ENCODE results near the gene MN1. TPM values are rescaled to one million over a fixed set of nuclear protein-coding genes. Genes with fewer than 3 reads are reported as not detected.
"Not testable (repeated sequence)": the region's sequence is repeated elsewhere in the genome, so short reads cannot be mapped to it uniquely, and the experiment has no call there.

The MN1 gene
- total RNA-seq, 2 donors from 2014 or later: 0.40 to 0.42 TPM

GRCh38 chr22:27751277-27752070 is 50.1 kb downstream of the MN1 start:
- H3K9me3 ChIP-seq (ENCODE audit: control insufficient read depth, low read length, poor library complexity, severe bottlenecking): no peaks in the 10 kb centered on the region
- DNase-seq (no peak), ATAC-seq (no peak)
- Mint-ChIP-seq H3K27me3 (peaks cover 55% of the 10 kb centered on the region), H3K27ac (no peak overlapping the region), H3K4me3 (no peak overlapping the region), H3K4me1 (peaks cover 3% of the 10 kb centered on the region), H3K36me3 (ENCODE audit: low read depth) (no peaks in the 10 kb centered on the region)

- Mint-ChIP-seq H3K36me3 (ENCODE audit: low read depth) (no peaks in the 10 kb centered on the region), H3K4me1 (peaks cover 3% of the 10 kb centered on the region), H3K4me3 (no peak overlapping the region), H3K27me3 (peaks cover 55% of the 10 kb centered on the region), H3K27ac (peak overlapping the region; percentile 53)
- no peaks in the 10 kb centered on the region for H3K9me3 ChIP-seq (ENCODE audit: control insufficient read depth, low read length, poor library complexity, severe bottlenecking)
- ATAC-seq (no peak), DNase-seq (no peak)
These were observed 50.8 kb downstream of the MN1 start for GRCh38 chr22:27750584-27751265.

- Mint-ChIP-seq H3K27ac (peak overlapping the region; percentile 53), H3K27me3 (peaks cover 49% of the 10 kb centered on the region), H3K4me1 (peaks cover 3% of the 10 kb centered on the region), H3K36me3 (ENCODE audit: low read depth) (no peaks in the 10 kb centered on the region), H3K4me3 (no peak overlapping the region)
- DNase-seq (no peak), ATAC-seq (no peak)
- no peaks in the 10 kb centered on the region for H3K9me3 ChIP-seq (ENCODE audit: control insufficient read depth, low read length, poor library complexity, severe bottlenecking)
These were observed 51.8 kb downstream of the MN1 start for GRCh38 chr22:27749597-27750225.

DNA sequence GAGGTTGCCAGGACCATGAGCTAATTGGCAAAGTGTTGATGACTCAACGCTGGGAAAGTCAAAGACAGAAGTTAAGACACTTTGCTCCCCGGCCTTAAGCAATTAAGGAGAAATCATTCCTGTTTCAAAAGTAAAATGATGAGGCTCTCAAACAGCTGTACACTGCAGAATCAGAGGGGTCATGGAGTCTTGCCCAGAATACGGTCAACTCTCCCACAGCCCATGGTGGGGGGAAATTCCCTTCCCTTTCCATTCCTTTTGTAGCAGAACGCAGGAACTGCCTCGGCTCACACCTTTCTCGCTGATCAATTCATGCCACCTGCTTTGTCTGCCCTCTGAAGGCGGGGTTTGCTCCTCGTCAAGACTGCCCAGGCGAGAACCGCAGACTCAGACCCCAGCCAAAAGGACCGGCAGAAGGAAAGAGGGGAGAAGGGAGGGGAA is 52.8 kb downstream of the MN1 start:
- Mint-ChIP-seq H3K4me3 (no peak overlapping the region), H3K4me1 (peaks cover 3% of the 10 kb centered on the region), H3K36me3 (ENCODE audit: low read depth) (no peaks in the 10 kb centered on the region), H3K27me3 (peaks cover 53% of the 10 kb centered on the region), H3K27ac (no peak overlapping the region)
- DNase-seq (no peak), ATAC-seq (no peak)
- H3K9me3 ChIP-seq (ENCODE audit: control insufficient read depth, low read length, poor library complexity, severe bottlenecking): no peaks in the 10 kb centered on the region

DNA sequence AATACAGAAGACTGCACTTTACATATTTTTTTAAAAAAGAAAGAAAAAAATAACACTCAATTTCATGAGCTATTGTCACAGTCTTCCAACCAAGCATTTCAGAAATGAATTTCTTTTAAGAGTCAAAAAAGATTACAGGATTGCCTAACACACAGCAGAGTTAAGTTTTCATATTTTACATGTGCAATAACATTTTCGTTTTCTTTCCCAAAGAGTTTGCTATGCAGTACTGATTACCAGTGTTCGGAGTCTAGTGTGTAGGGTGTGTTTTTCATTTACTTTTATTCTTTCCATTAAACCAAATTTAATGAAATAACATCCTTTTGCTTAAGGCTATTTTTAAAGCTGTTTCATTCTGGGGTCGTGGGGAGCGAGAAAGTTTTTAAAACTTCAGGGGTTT is 53.2 kb downstream of the MN1 start:
- H3K27ac Mint-ChIP-seq: no peak overlapping the region
- peaks cover 58% of the 10 kb centered on the region for H3K27me3 Mint-ChIP-seq
- H3K4me3 Mint-ChIP-seq: no peak overlapping the region
- H3K36me3 Mint-ChIP-seq (ENCODE audit: low read depth): peaks cover 2% of the 10 kb centered on the region
- DNase-seq (no peak), ATAC-seq (no peak)
- no peaks in the 10 kb centered on the region for H3K9me3 ChIP-seq (ENCODE audit: control insufficient read depth, low read length, poor library complexity, severe bottlenecking)
- peaks cover 3% of the 10 kb centered on the region for H3K4me1 Mint-ChIP-seq

DNA sequence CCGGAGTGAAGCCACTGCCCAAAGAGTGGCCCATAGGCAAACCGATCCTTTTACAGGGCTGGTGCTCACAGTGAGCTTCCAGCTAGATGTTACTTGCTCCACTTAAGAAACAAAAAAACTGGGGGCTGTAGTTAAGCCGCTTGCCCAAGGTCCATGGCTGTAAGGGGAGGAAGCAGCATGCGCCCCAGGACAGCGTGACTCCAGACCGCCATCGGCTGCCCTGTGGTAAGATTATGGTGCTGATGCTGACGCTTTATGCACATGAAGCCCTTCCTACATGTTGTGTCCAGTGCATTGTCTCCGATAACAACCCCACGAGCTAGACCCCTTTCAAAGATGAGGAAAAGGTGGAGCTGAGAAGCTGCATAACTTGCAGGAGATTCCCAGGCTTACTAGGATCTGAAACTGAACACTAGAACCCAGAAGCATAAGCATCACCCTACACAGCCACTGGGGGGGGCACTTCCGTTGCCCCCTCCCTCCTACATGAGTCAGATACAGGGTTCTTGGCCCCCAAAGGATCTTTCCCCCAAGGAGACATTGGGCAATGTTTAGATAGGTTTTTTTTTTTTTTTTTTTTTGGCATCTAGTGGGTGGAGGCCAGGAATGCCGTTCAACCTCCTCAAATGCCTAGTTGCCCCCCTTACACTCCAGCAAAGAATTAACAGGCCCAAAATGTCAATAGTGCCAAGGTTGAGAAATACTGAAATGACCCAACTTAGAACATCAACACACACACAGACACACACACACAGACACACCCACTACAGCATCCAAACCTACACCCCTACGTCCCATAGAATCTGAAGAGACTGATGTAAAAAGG is 53.9 kb downstream of the MN1 start:
- peaks cover 59% of the 10 kb centered on the region for H3K27me3 Mint-ChIP-seq
- no peak overlapping the region for H3K4me3 Mint-ChIP-seq
- peaks cover 3% of the 10 kb centered on the region for H3K4me1 Mint-ChIP-seq
- ATAC-seq: no peak
- H3K9me3 ChIP-seq (ENCODE audit: control insufficient read depth, low read length, poor library complexity, severe bottlenecking): no peaks in the 10 kb centered on the region
- H3K36me3 Mint-ChIP-seq (ENCODE audit: low read depth): peaks cover 5% of the 10 kb centered on the region
- DNase-seq: no peak
- no peak overlapping the region for H3K27ac Mint-ChIP-seq

DNA sequence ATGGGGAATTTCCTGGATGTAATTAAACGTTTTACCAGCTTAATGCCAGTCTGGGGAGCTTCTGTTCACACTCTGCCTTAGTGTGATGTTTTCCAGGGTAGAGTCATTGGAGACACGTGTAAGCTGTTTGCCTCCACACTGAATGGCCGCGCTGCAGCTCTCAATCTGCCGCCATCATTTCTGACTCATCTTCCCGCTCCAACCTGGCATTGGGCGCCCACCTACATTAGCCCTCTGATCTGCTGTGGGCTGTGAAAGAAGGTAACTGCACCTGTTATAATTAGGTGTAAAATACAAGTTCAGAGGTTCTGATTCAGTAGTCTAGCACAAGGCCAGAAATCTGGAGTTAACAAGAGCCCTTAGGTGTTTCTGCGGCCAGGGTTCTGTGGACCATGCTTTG is 54.6 kb downstream of the MN1 start:
- peaks cover 59% of the 10 kb centered on the region for H3K27me3 Mint-ChIP-seq
- H3K4me1 Mint-ChIP-seq: peaks cover 3% of the 10 kb centered on the region
- H3K9me3 ChIP-seq (ENCODE audit: control insufficient read depth, low read length, poor library complexity, severe bottlenecking): no peaks in the 10 kb centered on the region
- no peak for ATAC-seq
- H3K4me3 Mint-ChIP-seq: no peak overlapping the region
- no peak for DNase-seq
- no peak overlapping the region for H3K27ac Mint-ChIP-seq
- peaks cover 5% of the 10 kb centered on the region for H3K36me3 Mint-ChIP-seq (ENCODE audit: low read depth)

- Mint-ChIP-seq H3K27ac (no peak overlapping the region), H3K27me3 (peaks cover 54% of the 10 kb centered on the region), H3K4me1 (peaks cover 3% of the 10 kb centered on the region), H3K36me3 (ENCODE audit: low read depth) (peaks cover 5% of the 10 kb centered on the region), H3K4me3 (no peak overlapping the region)
- H3K9me3 ChIP-seq (ENCODE audit: control insufficient read depth, low read length, poor library complexity, severe bottlenecking): no peaks in the 10 kb centered on the region
- DNase-seq (no peak), ATAC-seq (no peak)
These were observed 55.7 kb downstream of the MN1 start for GRCh38 chr22:27745809-27746208.

DNA sequence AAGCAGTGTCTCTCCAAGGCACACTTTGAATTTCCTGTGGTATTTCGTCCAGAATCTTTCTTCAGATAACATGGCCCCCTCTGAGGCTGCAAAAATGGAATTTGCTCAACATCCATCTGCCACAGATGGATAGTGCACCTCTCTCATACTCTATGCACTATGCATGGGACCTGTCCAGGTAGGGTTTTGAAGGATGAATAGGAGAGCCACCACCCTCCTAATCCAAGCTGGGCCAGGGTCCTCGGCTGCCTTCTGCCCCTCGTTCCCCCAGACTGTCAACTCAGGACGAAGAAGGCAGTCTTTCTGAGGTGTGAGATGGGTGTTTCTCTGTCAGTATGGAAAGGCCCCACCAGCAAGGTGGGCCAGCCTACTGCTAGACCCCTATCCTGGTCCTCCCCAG is 56.4 kb downstream of the MN1 start:
- H3K9me3 ChIP-seq (ENCODE audit: control insufficient read depth, low read length, poor library complexity, severe bottlenecking): no peaks in the 10 kb centered on the region
- no peak for DNase-seq
- Mint-ChIP-seq H3K4me3 (no peak overlapping the region), H3K27me3 (peaks cover 48% of the 10 kb centered on the region), H3K36me3 (ENCODE audit: low read depth) (peaks cover 5% of the 10 kb centered on the region), H3K4me1 (peaks cover 3% of the 10 kb centered on the region), H3K27ac (no peak overlapping the region)
- ATAC-seq: no peak

- H3K9me3 ChIP-seq (ENCODE audit: control insufficient read depth, low read length, poor library complexity, severe bottlenecking); H3K4me1 Mint-ChIP-seq; DNase-seq; H3K36me3 Mint-ChIP-seq (ENCODE audit: low read depth); ATAC-seq; H3K4me3 Mint-ChIP-seq; H3K27ac Mint-ChIP-seq: not testable (repeated sequence)
- H3K27me3 Mint-ChIP-seq: peaks cover 37% of the 10 kb centered on the region
These were observed 57.5 kb downstream of the MN1 start for GRCh38 chr22:27744078-27744477.

DNA sequence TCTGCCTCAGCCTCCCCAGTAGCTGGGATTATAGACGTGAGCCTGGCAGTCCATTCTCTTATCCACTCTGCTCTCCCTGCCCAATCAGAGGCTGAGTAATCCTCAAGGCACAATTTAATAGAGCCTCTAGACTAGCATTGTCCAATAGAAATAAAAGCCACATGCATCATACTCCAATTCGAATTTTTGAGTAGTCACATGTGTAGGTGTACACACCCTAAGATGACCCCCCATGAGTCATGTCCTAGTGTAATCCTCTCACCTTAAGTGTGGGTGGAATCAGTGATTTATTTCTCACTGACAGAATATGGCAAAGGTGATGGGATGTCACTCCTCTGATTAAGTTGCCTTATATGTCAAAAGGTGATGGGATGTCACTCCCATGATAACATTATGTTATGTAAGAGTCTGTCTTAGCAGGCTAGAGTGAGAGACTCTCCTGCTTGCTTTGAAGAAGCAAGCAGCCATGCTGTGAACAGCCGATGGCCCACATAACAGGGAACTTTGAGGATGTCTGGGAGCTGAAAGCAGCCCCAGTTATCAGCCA is 61.3 kb downstream of the MN1 start:
- Mint-ChIP-seq H3K27me3 (peaks cover 10% of the 10 kb centered on the region), H3K4me3 (no peak overlapping the region), H3K4me1 (no peaks in the 10 kb centered on the region), H3K36me3 (ENCODE audit: low read depth) (peaks cover 5% of the 10 kb centered on the region), H3K27ac (no peak overlapping the region)
- no peaks in the 10 kb centered on the region for H3K9me3 ChIP-seq (ENCODE audit: control insufficient read depth, low read length, poor library complexity, severe bottlenecking)
- no peak for DNase-seq
- ATAC-seq: no peak

- no peaks in the 10 kb centered on the region for H3K27me3 Mint-ChIP-seq
- DNase-seq (no peak), ATAC-seq (no peak)
- H3K4me1 Mint-ChIP-seq: no peaks in the 10 kb centered on the region
- no peaks in the 10 kb centered on the region for H3K36me3 Mint-ChIP-seq (ENCODE audit: low read depth)
- no peak overlapping the region for H3K27ac Mint-ChIP-seq
- no peak overlapping the region for H3K4me3 Mint-ChIP-seq
- no peaks in the 10 kb centered on the region for H3K9me3 ChIP-seq (ENCODE audit: control insufficient read depth, low read length, poor library complexity, severe bottlenecking)
These were observed 64.0 kb downstream of the MN1 start for GRCh38 chr22:27737521-27737920.

- Mint-ChIP-seq H3K4me1 (no peaks in the 10 kb centered on the region), H3K36me3 (ENCODE audit: low read depth) (no peaks in the 10 kb centered on the region), H3K4me3 (no peak overlapping the region), H3K27ac (no peak overlapping the region), H3K27me3 (peaks cover 5% of the 10 kb centered on the region)
- ATAC-seq (no peak), DNase-seq (no peak)
- H3K9me3 ChIP-seq (ENCODE audit: control insufficient read depth, low read length, poor library complexity, severe bottlenecking): no peaks in the 10 kb centered on the region
These were observed 67.5 kb downstream of the MN1 start for GRCh38 chr22:27734066-27734465.
